A673 (cell line): ENCODE data around the gene DNAH14.

Experiments
- EZH2 ChIP-seq: fragments of 200-600 bp; sonication (generic); IDR thresholded peaks from 2 replicates; pipeline ENCODE4 v1.6.1; 2017; ENCODE audit warnings: borderline replicate concordance, low read depth, mild to moderate bottlenecking, mixed read lengths, antibody characterized with exemption, low read length; ENCODE audit not compliant: poor library complexity, severe bottlenecking
- TF ChIP-seq, protein P1 (sequence below): fragments of 300-800, 200-600 bp; sonication (generic); conservative IDR thresholded peaks from 2 replicates; pipeline ENCODE4 v1.5.1; 2017; ENCODE audit warnings: low read depth, mild to moderate bottlenecking, antibody characterized with exemption, low read length, moderate library complexity, mixed read lengths

DNA sequence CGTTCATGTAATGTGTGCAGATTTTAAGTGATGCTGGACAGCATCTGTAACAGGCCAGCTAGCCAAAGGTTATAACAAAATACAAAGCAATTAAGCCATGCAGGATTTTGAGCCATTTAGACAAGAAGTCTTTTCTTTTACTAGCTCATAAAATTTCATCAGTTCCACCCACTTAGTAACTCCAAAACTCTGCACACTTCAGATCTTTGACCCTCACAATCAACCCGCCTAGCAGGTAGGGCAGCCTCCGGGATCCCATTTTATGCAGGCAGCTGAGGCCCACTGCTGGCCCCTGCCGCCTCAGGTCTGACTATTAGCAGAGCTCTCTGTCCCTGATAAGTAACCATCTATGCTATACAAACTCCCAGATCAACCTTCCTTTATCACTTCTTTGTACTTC, 489.1 kb downstream of the DNAH14 start:
- TF ChIP-seq, protein P1, sequence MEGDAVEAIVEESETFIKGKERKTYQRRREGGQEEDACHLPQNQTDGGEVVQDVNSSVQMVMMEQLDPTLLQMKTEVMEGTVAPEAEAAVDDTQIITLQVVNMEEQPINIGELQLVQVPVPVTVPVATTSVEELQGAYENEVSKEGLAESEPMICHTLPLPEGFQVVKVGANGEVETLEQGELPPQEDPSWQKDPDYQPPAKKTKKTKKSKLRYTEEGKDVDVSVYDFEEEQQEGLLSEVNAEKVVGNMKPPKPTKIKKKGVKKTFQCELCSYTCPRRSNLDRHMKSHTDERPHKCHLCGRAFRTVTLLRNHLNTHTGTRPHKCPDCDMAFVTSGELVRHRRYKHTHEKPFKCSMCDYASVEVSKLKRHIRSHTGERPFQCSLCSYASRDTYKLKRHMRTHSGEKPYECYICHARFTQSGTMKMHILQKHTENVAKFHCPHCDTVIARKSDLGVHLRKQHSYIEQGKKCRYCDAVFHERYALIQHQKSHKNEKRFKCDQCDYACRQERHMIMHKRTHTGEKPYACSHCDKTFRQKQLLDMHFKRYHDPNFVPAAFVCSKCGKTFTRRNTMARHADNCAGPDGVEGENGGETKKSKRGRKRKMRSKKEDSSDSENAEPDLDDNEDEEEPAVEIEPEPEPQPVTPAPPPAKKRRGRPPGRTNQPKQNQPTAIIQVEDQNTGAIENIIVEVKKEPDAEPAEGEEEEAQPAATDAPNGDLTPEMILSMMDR: no peak
- no peak for TF ChIP-seq EZH2
